K562 (cell line): ENCODE measurements around the gene EXOC6. TPM values are rescaled to one million over a fixed set of nuclear protein-coding genes. Genes with fewer than 3 reads are reported as not detected.

Experiments
- ARID2 ChIP-seq: fragments of 450-650 bp; IDR thresholded peaks from 2 replicates; pipeline ENCODE4 v1.6.1; 2017; ENCODE audit warnings: antibody characterized with exemption, mild to moderate bottlenecking
- ARNT ChIP-seq, 2 experiments: fragments of 450-650 bp; IDR thresholded peaks; 2 replicates each; pipeline ENCODE4 v1.6.1; 2016; ENCODE audit warnings: mild to moderate bottlenecking in 1 of 2
- CREB1 ChIP-seq, 2 experiments: sonication (generic) in 1 of 2; formaldehyde crosslinking in 1 of 2; IDR thresholded peaks; 2 replicates each; pipeline versions ENCODE4 v1.6.1 to v1.8.0; 2012 to 2022; ENCODE audit warnings: inconsistent platforms in 1 of 2, mild to moderate bottlenecking in 1 of 2, missing genetic modification reagents in 1 of 2, moderate library complexity in 1 of 2
- CTCF ChIP-seq, 3 experiments: IDR thresholded peaks in 2 of 3; conservative IDR thresholded peaks in 1 of 3; 2 replicates each; pipeline ENCODE4 v1.5.1; 2011 to 2012; ENCODE audit warnings: low read length in 3 of 3, mild to moderate bottlenecking in 3 of 3, control low read depth in 2 of 3, improper control_type of control experiment in 1 of 3, inconsistent platforms in 1 of 3, low read depth in 1 of 3, mixed read lengths in 1 of 3, moderate library complexity in 1 of 3; ENCODE audit not compliant: insufficient read depth in 2 of 3
- CUX1 ChIP-seq: fragments of 200-800 bp; sonication (Bioruptor generic); IDR thresholded peaks from 2 replicates; pipeline ENCODE4 v1.6.1; 2016; ENCODE audit warnings: missing genetic modification characterization, missing compliant biosample characterization
- HNRNPUL1 ChIP-seq: fragments of 200-400 bp; formaldehyde crosslinking; IDR thresholded peaks from 2 replicates; pipeline ENCODE4 v1.6.1; 2017; ENCODE audit warnings: low read length
- MBD2 ChIP-seq: sonication (generic); IDR thresholded peaks from 2 replicates; pipeline ENCODE4 v1.6.1; 2016; ENCODE audit warnings: low read depth, borderline replicate concordance
- MTA2 ChIP-seq: fragments of 450-650 bp; IDR thresholded peaks from 2 replicates; pipeline ENCODE4 v1.6.1; 2016; ENCODE audit warnings: low read depth
- NR2C1 ChIP-seq, 2 experiments: fragments of 450-650 bp; IDR thresholded peaks; 2 replicates each; pipeline ENCODE4 v1.6.1; 2017; ENCODE audit warnings: mild to moderate bottlenecking in 2 of 2, antibody characterized with exemption in 1 of 2, inconsistent platforms in 1 of 2, missing compliant biosample characterization in 1 of 2, missing genetic modification characterization in 1 of 2
- PBX2 ChIP-seq, 2 experiments: IDR thresholded peaks in 1 of 2; conservative IDR thresholded peaks in 1 of 2; 2 replicates each; pipeline ENCODE4 v1.6.1; 2016; ENCODE audit warnings: low read depth in 2 of 2, mild to moderate bottlenecking in 1 of 2, missing compliant biosample characterization in 1 of 2, missing genetic modification characterization in 1 of 2, moderate library complexity in 1 of 2
- SMARCC2 ChIP-seq: fragments of 450-650 bp; IDR thresholded peaks from 2 replicates; pipeline ENCODE4 v1.6.1; 2017; ENCODE audit warnings: antibody characterized with exemption, moderate library complexity, mild to moderate bottlenecking, low read depth
- ZBTB17 ChIP-seq: fragments of 450-650 bp; formaldehyde crosslinking; IDR thresholded peaks from 2 replicates; pipeline ENCODE4 v1.4.0; 2020; ENCODE audit warnings: mild to moderate bottlenecking
- ZNF165 ChIP-seq: fragments of 250-450 bp; sonication (Bioruptor Pico); IDR thresholded peaks from 2 replicates; pipeline ENCODE4 v1.4.0; 2020; ENCODE audit warnings: borderline replicate concordance
- polyA plus RNA-seq, 8 experiments: library from polyadenylated mRNA; depleted of rRNA in 4 of 8; stranded (reverse) in 5 of 8; unstranded in 3 of 8; fragments of >200 nt; fragmentation: Nextera tagmentation in 2 of 8; fragmentation: Illumina TruSeq in 1 of 8; extraction: Ambion mirVana in 2 of 8; extraction: Trizol in 1 of 8; gene quantifications; 2 replicates each; pipeline versions ENCODE4 v1.2.1 to v1.2.3, GENCODE V29; 2011 to 2014; ENCODE audit warnings: inconsistent platforms in 1 of 8, missing spikeins in 1 of 8
- total RNA-seq, 7 experiments: library from RNA; depleted of rRNA in 6 of 7; stranded (reverse); fragments of >200 nt in 6 of 7; fragmentation: Illumina TruSeq in 2 of 7; extraction: Trizol in 2 of 7; gene quantifications; 2 replicates each; pipeline versions ENCODE4 v1.2.1 to v1.2.3, GENCODE V29; 2011 to 2021; ENCODE audit warnings: low replicate concordance in 1 of 7
- TF ChIP-seq, protein P1 (sequence below): fragments of 450-650 bp; formaldehyde crosslinking; IDR thresholded peaks from 2 replicates; pipeline ENCODE4 v1.4.0; 2020; ENCODE audit warnings: mild to moderate bottlenecking, moderate library complexity

The EXOC6 gene
- total and polyA plus RNA-seq, 9 of the 15 experiments (the other 6 are each of a cell fraction or from before 2014, with no cell fraction given), result 13.9 to 42.8 (median 24.9) TPM

DNA sequence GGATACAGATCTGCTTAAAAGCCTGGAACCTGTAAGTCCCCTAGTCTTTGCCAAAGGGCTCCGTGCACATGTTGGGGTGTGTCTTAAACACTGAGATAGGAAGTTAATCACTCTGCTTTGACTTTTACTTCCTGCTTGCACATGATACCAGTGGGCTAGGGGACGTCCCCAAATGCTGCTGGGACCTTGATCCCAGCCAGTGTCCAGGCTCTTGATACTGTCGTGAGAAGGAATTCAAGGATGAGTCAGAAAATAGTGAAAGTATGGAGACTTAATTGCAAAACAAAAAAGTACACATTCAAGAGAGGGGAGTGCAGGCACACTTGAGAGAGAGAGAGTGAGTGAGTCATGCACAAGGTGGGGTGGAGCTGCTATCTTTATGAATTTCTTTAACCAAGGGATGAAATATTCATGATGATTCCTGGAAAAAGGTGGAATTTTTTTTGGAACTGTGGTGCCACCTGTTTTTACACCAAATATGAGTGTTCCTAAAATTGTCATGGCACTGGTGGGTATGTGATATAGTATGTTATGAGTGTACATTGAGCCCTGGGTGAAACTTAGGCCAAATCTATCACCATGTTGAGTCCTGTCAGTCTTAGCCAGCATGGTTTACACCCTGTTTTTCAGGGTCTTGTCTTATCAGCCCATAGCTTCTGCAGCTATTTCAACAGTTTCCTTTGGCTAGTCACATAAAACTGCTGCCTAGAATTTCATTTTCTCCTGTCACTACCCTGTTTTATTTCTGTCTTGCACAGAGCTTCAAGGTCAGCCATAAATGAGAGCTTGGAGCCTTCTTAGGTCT, 123.9 kb downstream of the EXOC6 start (continued):
- no peak for TF ChIP-seq PBX2 (CRISPR knock-in tag; IDR thresholded peaks at IDR 0.05; ENCODE audit: low read depth)
- TF ChIP-seq PBX2 (tag; conservative IDR thresholded peaks at IDR 0.05; ENCODE audit: low read depth), result peak; percentile 77
- no peak for TF ChIP-seq CUX1 (CRISPR knock-in tag)
- TF ChIP-seq MBD2, result peak; percentile 27; the same call in 1 of the 2 replicates
- TF ChIP-seq ARNT (IDR thresholded peaks at IDR 0.05), result peak in 1 of 2 experiments; percentile 63; a peak in 1 of 4 replicates
- 0 out of 2 replicates have a peak, but pooled peaks have one; percentile 28 for TF ChIP-seq MTA2
- TF ChIP-seq ZNF165 (CRISPR knock-in tag), result no peak
- no peak for TF ChIP-seq HNRNPUL1
- no peak for TF ChIP-seq ZBTB17
- no peak for TF ChIP-seq CREB1 (IDR thresholded peaks at IDR 0.05)
- peak; percentile 30; the same call in 1 of the 2 replicates for TF ChIP-seq CREB1 (CRISPR knock-in tag; IDR thresholded peaks at IDR 0.05)
- TF ChIP-seq ARID2, result no peak
- TF ChIP-seq, protein P1, sequence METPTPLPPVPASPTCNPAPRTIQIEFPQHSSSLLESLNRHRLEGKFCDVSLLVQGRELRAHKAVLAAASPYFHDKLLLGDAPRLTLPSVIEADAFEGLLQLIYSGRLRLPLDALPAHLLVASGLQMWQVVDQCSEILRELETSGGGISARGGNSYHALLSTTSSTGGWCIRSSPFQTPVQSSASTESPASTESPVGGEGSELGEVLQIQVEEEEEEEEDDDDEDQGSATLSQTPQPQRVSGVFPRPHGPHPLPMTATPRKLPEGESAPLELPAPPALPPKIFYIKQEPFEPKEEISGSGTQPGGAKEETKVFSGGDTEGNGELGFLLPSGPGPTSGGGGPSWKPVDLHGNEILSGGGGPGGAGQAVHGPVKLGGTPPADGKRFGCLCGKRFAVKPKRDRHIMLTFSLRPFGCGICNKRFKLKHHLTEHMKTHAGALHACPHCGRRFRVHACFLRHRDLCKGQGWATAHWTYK (CRISPR knock-in tag), result no peak
- TF ChIP-seq NR2C1 (IDR thresholded peaks at IDR 0.05), result no peak
- TF ChIP-seq NR2C1 (tag; IDR thresholded peaks at IDR 0.05), result 0 out of 2 replicates have a peak, but pooled peaks have one; percentile 33
- no peak for TF ChIP-seq CTCF (IDR thresholded peaks at IDR 0.05 in 2 of 3, conservative IDR thresholded peaks at IDR 0.05 in 1 of 3; ENCODE audit: insufficient read depth in 2 of 3, low read depth in 1 of 3, low read length in 3 of 3)
- TF ChIP-seq SMARCC2, result peak; percentile 87
